ENCODE results near the gene CBR1.
"Not testable (repeated sequence)": the region's sequence is repeated elsewhere in the genome, so short reads cannot be mapped to it uniquely, and the experiment has no call there.

Gene CBR1

GRCh38 chr21:36082237-36082664, 12.4 kb downstream of the CBR1 start:
- no peak for DNase-seq

DNA sequence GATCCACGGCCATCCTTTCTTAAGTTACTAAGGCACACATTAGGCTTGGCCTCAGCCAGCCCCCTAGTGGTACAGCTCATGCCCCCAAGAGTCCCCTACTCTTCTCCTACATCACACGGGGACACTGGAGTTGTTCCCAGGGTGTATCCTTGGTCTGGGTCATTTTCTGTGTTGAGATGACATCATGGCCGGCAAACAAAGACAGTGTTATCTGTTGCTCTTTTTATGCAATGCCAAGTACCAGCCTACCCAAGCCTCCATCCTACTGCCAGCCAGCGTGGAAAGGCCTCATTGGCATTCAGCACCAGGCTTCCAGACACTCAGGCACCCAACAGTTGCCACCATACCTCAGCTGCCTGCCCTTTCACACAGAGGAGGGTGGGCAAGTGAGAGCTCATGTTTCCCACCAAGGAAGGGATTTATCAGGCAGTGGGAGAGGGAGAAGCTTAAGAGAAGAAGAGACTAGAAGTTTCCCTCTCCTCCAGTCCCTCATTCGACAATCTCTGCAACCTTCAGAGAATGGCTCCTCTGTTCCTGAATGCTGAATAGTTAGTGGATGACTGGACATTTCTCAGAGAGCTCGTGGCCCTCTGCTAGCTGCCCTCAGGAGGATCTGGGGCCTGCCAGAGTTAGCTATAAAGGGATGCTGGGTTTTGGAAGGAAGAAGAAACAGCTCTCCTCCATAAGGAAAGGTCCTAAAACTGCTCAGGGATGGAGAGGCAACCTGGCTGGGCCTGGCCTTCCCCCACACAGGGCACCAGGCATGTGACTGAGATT, 17.7 kb downstream of the CBR1 start:
- DNase-seq: no peak

- DNase-seq: no peak
Measured at GRCh38 chr21:36089946-36090345, 20.1 kb downstream of the CBR1 start.

DNA sequence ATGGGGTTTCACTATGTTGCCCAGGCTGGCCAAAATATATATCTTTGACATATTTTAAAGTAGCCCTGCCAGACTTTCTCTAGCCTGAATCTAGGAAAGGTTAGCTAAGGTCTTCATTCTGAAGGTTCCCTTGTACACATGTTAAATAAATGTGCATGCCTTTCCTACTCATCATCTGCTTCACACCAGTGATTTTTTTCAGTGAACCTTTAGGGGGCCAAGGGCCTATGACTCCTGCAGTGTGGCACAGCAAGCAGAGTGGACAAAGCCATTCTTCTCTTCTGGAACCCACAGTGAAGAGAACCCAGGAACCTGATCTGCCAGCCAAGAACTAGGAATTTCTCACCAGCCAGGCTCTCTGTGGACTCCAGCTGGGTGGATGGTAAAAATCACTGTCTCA, 22.9 kb downstream of the CBR1 start:
- no peak for DNase-seq

DNA sequence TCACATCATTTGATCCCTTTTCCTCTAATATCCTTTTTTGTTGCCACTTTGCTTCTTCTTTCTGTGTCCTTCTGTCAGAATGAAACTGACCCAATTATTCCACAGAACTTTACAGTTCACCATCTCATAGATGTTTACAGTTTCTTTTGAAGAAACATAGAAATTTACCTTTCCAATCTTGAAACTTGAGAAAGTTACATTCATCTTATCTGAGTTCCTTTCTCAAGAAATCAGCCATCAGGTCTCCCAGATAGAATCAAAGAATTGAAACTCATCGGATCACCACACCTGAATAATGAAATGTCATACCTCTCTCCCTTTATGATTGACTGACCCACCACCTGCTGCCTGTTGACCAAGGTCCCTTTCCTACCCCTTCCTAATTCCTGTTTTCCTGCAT, 23.7 kb downstream of the CBR1 start:
- no peak for DNase-seq

GRCh38 chr21:36096398-36097290, 26.8 kb downstream of the CBR1 start:
- no peak for DNase-seq

GRCh38 chr21:36097427-36098181, 27.8 kb downstream of the CBR1 start:
- DNase-seq: no peak

DNA sequence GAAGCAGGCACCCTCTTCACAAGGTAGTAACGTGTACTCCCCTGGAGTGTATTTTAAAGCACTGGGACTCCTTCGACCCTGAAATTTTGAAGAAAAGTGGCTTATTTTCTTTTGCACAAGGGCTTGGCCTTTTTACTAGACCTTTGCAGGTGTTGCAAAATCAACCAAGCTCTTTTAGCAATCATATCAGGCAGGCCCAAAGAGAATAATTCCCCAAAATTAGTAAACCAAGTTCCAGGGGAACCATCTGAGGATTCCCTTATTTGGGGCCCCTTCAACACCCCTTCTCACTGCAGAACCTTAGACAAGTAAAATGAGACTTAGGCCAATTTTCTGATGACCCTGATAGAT, 28.3 kb downstream of the CBR1 start:
- DNase-seq: no peak

- no peak for DNase-seq
Measured at GRCh38 chr21:36099000-36099399, 29.2 kb downstream of the CBR1 start.

GRCh38 chr21:36099695-36100211, 29.9 kb downstream of the CBR1 start:
- not testable (repeated sequence) for DNase-seq

DNA sequence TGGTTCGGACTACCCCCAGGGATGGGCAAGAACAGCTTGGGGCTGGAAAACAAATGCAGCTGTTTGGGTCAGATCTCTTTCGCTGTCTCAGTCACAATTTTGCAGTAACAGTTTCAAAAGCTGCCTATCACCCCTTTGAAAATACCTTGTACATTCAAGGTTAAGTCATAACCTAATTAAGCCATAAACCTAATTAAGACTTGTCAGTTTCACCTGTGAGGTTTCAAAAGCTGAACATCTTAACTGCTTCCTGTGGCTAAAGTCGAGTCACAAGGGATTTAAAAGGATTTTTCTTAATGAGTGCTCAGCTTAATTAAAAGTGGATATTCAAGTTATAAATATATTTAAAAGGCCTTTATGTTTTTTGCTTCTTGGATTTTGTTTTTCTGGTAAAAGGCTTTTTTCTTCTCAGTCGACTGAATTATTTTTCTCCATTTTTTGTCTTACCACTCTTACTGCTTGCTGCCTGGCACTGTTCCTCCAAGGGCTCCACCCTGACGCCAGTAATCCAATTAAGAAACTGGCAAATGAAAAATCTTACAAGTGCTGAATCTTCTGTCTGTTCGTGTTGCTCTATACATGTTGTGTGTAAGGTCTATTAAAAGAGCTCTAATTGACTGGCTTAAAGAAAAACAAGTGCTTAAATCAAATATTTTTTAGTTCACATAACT, 31.3 kb downstream of the CBR1 start:
- DNase-seq: no peak

DNA sequence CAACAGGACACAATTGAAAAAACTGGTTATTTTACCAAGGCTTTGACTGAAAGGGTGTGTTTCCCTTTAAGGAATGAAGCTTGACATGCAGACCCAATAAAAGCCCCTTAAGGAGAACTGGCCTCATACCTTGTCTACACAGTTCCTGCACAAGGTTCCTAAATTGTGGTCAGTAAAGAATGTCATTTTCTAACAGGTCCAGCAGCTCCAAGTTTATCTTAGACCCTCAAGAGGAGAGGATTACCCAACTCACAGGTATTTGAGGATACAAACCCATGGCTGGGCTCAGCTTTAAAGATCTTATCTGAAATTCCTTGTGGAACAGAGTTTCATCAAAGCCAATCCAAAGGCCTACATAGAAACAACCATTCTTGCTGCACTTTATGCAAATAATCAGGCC, 33.6 kb downstream of the CBR1 start:
- DNase-seq: no peak

- DNase-seq: no peak
Measured at GRCh38 chr21:36104317-36105300, 34.8 kb downstream of the CBR1 start.

DNA sequence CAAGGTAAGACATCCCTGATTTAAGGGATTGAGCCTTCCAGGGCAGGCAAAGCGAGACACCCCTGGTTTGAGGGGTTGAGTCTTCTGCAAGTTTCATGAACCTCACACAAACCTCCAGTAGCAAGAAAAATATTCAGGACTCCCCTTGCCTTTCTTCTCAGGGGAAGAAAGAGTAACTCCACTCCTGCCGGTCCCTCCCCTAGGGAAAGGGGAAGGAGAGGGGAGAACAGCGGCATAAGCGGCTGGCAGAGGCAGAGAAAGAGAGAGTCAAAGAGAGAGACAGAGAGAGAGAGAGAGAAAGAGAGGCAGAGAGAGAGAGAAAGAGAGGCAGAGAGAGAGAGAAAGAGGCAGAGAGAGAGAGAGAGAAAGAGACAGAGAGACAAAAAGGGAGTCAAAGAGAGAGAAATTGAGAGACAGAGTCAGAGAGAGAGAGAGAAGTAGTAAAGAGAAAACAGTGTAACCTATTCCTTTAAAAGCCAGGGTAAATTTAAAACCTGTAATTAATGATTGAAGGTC, 35.6 kb downstream of the CBR1 start:
- no peak for DNase-seq

DNA sequence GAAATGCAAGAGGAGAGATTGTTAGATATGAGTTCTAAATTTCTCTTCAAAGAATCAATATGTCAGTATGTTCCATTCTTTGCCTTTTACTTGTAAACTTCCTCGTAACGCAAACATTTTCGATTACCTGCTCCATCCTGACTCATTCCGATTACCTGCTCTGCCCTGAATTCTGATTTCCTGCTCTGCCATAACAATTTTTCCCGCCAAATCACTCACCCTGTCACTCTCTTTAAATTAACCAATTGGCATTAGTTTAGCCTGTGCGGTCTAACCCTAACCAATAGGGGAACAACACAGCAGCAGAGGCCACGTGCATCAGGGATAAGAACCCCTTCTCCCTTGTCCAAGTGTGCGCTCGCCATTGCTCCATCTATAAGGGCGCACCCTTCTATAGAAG, 40.0 kb downstream of the CBR1 start:
- DNase-seq: no peak

- no peak for DNase-seq
Measured at GRCh38 chr21:36111238-36111637, 41.4 kb downstream of the CBR1 start.

DNA sequence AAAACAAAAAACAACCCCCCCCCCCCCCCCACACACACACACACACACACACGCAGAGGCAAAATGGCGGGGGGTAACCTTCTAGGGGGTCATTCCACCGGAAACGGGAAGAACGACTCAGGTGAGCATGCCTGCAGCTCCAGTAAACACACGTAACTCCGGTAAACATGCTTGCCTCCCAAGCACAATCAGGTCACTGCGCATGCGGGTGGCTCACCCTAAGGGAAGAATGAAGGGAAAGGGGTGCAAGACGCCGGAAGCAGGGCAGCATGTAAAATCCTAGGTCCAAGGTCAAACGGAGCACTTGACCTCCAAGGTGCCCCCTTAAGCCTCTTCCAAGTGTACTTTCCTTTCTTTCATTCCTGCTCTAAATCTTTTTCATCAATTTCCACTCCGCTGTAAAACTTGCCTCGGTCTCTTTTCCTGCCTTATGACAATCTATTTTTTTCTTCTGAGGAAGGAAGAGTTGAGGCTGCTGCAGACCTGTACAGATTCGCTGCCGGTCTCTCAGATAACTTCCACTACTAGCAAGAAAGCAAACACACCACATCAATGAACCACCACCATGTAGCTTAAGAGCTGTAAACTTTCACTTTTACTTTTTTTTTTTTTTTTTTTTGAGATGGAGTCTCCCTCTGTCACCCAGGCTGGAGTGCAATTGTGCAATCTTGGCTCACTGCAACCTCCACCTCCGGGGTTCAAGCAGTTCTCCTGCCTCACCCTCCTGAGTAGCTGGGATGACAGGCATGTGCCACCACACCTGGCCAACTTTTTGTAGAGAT, 44.0 kb downstream of the CBR1 start:
- DNase-seq: peak; percentile 49

DNA sequence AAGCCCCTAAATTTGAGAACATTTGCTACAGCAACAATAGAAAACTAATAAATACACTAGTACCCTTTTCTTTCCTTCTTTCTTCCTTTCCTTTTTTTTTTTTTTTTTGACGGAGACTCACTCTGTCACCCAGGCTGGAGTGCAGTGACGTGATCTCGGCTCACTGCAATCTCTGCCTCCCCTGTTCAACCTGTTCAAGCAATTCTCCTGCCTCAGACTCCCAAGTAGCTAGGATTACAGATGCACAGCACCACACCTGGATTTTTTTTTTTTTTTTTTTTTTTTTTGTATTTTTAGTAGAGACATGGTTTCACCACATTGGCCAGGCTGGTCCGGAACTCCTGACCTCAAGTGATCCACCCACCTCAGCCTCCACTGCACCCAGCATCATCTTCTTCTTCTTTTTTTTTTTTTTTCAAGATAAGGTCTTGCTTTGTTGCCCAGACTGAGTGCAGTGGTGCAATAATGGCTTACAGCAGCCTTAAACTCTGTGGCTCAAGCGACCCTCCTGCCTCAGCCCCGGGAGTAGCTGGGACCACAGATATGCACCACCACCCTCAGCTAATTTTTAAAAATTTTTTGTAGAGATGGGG, 45.4 kb downstream of the CBR1 start:
- no peak for DNase-seq

GRCh38 chr21:36117286-36117741, 47.5 kb downstream of the CBR1 start:
- DNase-seq: no peak
